ENCODE measurements around the gene SLC22A12.
A peak's percentile ranks its signal among the peaks of the same experiment; 100 is the strongest.

SLC22A12 gene

DNA sequence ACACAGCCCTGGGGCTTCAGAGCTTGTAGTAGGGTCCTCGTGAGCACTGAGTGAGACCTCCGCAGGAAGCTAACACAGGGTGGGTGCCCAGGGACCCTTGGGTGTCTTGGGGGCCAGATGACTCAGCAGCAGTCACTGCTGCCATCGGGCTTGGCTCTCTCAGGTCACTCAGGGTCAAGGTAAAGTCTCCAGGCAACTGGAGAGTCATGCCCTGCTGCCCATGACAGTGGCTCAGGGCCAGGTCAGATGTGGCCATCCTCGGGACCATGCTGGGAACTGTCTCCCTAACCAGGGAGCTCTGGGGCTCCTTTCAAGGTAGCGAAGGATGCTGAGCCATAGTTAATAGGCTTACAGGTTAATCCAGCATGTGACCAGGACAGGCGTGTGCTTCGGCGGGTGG is 44.4 kb upstream of the SLC22A12 start:
- TF ChIP-seq, protein P1, sequence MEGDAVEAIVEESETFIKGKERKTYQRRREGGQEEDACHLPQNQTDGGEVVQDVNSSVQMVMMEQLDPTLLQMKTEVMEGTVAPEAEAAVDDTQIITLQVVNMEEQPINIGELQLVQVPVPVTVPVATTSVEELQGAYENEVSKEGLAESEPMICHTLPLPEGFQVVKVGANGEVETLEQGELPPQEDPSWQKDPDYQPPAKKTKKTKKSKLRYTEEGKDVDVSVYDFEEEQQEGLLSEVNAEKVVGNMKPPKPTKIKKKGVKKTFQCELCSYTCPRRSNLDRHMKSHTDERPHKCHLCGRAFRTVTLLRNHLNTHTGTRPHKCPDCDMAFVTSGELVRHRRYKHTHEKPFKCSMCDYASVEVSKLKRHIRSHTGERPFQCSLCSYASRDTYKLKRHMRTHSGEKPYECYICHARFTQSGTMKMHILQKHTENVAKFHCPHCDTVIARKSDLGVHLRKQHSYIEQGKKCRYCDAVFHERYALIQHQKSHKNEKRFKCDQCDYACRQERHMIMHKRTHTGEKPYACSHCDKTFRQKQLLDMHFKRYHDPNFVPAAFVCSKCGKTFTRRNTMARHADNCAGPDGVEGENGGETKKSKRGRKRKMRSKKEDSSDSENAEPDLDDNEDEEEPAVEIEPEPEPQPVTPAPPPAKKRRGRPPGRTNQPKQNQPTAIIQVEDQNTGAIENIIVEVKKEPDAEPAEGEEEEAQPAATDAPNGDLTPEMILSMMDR (IDR thresholded peaks at IDR 0.05; ENCODE audit: insufficient read depth, low read depth, low read length, missing control alignments): no peak
- no peak for DNase-seq (ENCODE audit: low read depth)
- H3K4me3 ChIP-seq (ENCODE audit: low read depth, low read length): no peak overlapping the region

DNA sequence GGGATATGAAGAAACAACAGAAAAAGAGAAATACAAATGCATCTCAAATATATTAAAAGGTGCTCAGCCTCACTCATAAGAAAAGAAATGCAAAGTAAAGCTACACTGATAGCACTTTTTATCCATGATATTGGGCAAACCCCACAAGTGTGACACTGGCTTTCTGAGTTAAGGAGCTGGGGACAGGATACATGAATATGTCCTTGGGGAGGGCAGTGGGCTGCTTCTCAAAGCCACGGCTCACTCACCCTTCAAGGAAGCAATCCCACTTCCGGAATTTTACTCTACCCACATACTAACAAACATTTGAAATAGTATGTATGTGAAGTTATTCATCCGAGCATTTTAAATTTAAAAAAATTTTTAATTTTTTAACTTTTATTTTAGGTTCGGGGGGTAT is 41.1 kb upstream of the SLC22A12 start:
- no peak for DNase-seq (ENCODE audit: low read depth)
- TF ChIP-seq, protein P1 (IDR thresholded peaks at IDR 0.05; ENCODE audit: insufficient read depth, low read depth, low read length, missing control alignments): no peak
- H3K4me3 ChIP-seq (ENCODE audit: low read depth, low read length): no peak overlapping the region

DNA sequence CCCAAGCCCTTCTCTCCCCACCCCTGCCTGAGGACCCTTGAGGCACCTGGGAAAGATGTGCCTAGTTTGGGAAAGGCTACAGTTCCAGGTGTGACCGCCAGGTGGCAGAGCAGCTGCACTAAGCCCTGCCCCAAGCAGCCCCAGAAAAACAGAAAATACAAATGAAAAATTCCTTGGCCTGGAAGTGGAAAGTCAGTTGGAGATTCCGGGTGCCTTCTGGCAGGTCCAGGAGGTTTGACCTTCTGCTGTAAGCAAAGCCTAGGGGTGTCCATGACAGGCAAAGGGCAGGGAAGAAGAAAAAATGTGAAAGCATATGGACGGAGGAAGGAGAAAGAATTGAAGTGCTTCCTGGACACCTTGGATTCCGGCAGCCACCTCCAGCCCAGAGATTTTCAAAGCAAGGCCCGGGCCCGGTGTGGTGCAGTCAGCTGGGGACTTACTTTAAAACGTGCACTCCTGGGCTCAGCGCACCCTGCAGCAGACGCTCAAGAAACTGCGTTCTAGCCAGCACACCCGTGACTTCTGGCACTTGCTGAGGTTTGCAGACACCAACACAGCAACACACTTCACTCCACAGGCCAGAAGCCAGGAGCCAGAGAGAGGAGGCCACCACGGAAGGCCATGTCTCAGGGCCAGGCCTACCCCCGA is 37.3 kb upstream of the SLC22A12 start:
- peak; percentile 43 for DNase-seq (ENCODE audit: low read depth)
- TF ChIP-seq, protein P1 (IDR thresholded peaks at IDR 0.05; ENCODE audit: insufficient read depth, low read depth, low read length, missing control alignments): peak; percentile 95
- H3K4me3 ChIP-seq (ENCODE audit: low read depth, low read length): no peak overlapping the region

DNA sequence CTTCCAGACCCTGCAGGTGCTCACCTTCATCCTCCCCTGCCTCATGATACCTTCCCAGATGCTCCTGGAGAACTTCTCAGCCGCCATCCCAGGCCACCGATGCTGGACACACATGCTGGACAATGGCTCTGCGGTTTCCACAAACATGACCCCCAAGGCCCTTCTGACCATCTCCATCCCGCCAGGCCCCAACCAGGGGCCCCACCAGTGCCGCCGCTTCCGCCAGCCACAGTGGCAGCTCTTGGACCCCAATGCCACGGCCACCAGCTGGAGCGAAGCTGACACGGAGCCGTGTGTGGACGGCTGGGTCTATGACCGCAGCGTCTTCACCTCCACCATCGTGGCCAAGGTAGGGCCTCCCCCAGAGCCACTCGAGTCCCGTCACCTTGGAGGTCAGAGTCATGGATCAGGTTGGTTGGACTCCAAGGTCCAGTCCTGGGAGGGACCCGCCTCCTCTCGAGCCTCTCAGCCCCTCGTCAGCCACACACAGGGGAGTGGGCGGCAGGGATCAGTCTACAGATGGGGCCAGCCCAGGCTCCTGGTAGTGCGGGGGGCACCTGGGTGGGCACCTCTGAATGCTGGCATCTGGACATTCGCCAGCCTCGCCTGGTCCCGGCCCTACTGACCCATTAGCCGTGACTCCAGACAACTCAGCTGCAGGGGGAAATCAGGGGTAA is 34.8 kb upstream of the SLC22A12 start:
- TF ChIP-seq, protein P1 (IDR thresholded peaks at IDR 0.05; ENCODE audit: insufficient read depth, low read depth, low read length, missing control alignments): no peak
- H3K4me3 ChIP-seq (ENCODE audit: low read depth, low read length): no peak overlapping the region
- DNase-seq (ENCODE audit: low read depth): no peak

DNA sequence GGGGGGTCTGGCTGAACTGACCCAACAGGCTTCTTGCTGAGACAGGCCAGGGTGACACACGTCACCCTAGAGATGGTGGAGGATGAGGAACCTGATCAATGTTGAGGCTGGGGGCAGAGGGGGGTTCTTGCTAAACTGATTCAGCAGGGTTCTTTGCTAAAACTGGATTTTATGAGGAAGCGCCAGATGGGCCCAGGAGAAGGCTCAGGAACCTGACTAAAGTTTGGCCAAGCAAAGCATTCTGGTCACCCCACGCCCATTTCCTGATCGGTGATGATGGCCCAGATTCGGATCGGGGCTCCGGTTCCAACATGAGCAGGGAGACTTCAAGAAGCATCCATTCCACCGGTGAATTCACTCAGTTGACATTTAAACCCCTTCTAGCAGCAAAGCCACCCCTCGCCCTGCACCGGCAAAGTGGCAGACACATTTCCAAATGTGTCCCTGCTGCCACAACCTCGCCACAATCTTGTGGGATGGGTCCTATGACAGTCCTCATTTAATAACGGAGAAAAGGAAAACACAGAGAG is 34.2 kb upstream of the SLC22A12 start:
- H3K4me3 ChIP-seq (ENCODE audit: low read depth, low read length): no peak overlapping the region
- no peak for DNase-seq (ENCODE audit: low read depth)
- TF ChIP-seq, protein P1 (IDR thresholded peaks at IDR 0.05; ENCODE audit: insufficient read depth, low read depth, low read length, missing control alignments): no peak

DNA sequence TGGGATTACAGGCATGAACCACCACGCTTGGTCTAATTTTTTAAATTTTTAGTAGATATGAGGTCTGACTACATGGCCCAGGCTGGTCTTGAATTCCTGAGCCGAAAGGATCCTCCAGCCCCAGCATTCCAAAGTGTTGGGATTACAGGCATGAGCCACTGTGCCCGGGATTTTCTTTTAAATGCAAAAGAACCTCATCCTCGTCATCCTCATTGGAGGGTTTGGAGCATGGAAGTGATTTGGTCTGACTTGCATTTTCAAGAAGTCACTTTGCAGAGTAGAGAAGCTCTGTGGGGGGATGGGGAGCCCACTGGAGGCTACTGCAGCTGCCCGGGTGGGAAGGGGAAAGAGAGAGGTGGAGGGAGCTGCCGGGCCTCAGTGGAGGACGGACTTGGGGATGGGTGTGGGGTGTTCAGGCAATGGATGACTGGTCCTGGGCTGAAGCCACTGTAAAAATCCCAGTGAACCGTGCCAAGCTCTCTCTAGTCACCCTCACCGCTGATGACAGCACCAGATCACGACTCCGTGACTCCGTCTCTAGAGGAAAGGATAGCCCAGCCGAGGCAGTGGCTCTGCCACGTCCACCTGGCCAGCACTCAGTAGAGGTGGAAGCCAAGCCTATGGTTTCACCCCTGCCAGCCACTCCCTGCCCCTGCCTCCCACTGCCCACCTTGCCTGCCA is 32.8 kb upstream of the SLC22A12 start:
- TF ChIP-seq, protein P1 (IDR thresholded peaks at IDR 0.05; ENCODE audit: insufficient read depth, low read depth, low read length, missing control alignments): no peak
- no peak for DNase-seq (ENCODE audit: low read depth)
- H3K4me3 ChIP-seq (ENCODE audit: low read depth, low read length): no peak overlapping the region
